Amygdala (tissue), 56 donors: ENCODE data around the gene DIP2B.
A peak's percentile ranks its signal among the peaks of the same experiment; 100 is the strongest.

Source experiments
- DNase-seq, 56 donors: peaks; one replicate each; lab custom pipeline; 2025; lab: John Stamatoyannopoulos, UW

The DIP2B gene

DNA sequence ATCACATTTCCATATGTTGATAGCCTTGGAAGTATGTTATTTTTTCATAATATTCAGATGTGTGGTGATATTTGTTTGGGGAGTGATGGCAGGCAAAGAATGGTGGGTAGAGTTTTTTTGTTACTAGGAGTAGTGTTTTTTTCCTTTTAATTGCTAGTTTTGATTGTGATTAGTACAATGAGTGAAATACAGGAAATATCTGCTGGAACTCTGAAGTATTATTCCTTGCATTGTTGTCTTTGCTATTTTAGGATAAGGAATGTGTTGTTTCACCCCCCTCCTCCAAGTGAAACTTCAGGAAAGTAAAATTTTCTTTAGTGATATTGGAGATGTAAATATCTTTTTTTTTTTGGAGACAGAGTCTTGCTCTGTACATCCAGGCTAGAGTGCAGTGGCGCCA is 105.4 kb downstream of the DIP2B start:
- no peak for DNase-seq

DNA sequence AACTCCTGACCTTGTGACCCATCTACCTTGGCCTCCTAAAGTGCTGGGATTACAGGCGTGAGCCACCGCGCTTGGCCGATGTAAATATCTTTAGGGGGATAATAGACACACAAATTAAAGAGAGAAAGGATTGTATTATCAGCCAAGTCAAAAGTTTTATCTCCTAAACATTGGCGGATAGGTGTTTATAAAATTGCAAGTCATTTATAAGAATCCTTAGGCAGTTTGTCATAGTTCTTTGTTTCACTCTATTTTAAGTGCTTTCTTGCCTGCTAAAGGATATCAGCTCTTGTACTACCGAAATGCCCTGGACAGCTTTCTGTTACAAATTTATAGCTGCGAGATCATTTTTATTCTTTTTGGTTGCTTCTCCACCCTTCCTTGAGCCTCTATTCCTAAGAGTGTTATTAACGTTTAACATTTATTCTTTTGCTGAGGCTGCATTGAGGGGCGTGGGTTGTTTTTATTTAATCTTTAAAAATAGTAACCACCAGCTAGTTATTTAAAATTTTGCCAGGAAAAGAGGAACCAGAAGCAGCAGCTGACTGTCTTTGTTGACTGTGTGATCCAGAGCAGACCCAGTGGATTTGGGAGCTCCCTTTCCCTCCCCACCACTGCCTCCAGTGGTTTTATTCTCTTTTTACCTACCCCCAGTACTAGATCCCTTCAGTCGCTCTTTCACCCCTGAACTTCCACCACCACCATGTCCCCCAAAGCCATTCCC is 106.4 kb downstream of the DIP2B start:
- no peak for DNase-seq

DNA sequence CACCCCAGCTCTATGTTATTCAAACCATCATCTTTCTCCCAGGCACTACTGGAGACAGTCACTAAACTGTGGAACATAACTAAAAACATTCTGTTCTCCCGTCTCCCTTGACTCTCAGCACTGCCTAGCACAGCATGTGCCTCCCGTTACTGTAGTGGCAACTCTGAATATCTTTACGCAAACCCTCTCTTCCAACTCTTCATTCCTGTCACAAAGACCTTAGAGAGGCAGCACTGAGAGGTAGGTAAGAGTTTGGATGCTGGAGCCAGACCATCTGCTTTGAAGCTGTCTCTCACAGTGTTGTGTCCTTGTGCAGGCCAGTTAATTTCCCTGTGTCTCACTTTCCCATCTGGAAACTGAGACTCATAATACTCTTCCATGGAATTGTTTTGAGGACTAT is 108.1 kb downstream of the DIP2B start:
- DNase-seq: no peak

DNA sequence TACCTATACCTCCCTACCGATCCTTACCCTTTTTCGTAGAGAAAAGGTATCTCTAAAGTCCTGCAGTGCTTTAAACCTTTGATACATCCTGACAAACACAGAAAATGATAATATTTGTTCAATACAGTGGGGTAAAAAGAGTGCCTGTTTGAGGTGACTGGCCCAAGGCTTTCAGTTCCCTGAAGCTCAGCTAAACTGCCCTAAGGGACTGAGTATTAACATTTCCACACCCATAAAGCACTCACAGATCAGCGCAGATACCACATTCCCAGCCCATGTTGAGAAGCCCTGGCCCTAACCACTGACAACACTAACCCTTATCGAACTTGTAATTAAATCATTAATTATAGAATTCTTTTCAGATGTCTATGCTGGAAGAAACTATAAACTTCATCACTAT is 108.7 kb downstream of the DIP2B start:
- DNase-seq: no peak

DNA sequence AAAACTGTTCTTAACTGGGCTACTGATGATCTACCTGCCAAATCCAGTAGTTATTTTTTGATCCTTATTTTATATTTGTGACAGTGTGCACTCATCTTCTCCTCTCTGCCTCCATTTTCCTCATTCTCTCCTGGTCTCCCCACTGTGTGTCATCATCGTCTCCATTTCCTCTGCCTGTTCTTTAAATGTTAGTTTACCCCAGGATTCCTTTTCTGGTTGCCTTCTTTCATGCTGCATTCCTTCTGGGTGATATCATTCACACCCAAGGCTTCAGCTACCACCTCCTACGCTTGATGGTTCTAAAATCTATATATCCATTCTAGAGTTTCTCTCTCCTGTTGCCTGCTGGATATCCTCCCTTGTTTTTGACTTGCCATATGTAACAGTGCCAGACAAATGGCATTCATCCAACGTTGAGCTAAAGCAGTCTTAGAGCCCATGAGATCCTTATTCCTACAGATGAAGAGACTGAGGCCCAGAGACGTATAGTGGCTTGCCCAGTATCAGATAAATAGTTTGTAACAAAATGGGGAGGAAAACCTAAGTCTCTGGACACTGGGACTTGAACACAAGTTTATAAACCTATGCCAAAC is 109.5 kb downstream of the DIP2B start:
- peak in 2 of 56 donors; percentile 18 to 19 for DNase-seq

DNA sequence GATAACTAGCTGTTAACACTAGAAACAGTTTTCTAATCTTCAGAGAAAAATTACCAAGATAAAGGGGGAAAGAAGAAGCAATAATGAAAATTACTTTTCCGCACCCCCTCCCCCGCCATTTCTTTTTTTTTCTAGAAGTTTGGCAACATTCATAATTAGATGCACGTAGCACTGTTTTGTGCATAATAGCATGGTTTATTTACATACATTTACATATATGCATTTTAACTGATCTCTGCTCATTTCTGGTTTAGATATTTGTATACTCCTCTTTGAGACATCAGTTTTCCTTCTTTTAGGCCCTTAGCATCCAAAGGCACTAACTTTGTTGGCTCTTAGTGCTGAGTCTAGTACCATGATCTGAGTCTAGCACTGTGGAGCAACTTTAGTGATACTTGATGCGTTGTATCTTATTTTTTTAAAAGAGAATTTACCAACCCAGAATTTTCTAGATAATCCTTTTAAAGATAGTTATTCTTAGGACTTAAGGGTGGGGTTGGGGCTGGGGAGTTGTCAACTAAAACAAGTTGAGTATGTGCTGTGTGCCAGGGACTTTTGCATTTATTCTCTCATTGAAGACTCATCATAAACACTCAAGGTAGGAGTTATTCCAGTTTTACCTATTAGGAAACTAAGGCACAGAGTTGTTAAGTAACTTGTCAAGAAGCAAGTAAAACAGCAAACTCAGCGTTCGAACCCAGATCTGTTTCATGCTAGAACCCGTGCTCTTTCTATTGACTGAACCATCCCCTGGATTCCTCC is 110.5 kb downstream of the DIP2B start:
- no peak for DNase-seq

DNA sequence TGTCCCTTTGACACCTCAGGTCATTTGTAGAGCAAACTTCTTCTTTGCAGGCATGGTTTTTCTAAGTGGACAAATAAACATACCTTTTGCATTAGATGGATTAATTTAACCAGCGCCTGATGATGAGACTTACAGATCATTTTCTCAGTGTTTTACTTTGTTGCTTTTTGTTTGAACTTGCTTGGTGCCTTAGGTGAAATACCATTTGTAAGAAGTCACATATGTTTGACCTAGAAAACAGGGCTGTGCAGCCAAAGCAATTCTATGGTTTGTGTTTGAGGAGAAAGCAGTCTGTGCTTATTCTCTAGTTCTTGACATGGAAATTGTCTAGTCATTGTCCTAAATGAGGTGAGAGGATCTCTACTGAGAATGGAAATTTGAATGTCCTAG is 111.1 kb downstream of the DIP2B start:
- no peak for DNase-seq

DNA sequence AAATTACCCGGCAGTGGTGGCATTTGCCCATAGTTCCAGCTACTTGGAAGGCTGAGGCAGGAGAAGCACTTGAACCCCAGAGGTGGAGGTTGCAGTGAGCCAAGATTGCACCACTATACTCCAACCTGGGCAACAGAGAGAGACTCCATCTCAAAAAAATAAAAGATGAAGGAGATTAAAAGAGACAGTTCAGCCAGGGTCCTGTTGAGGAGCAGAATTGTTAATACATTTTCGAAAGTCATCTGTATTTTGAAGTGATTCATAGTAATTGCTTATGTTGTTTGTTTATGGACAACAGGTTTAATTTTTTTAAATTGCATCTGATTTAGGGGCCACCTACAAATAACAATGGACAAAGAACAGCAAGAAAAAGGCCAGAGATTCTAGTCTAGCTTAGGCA is 112.9 kb downstream of the DIP2B start:
- DNase-seq: no peak

DNA sequence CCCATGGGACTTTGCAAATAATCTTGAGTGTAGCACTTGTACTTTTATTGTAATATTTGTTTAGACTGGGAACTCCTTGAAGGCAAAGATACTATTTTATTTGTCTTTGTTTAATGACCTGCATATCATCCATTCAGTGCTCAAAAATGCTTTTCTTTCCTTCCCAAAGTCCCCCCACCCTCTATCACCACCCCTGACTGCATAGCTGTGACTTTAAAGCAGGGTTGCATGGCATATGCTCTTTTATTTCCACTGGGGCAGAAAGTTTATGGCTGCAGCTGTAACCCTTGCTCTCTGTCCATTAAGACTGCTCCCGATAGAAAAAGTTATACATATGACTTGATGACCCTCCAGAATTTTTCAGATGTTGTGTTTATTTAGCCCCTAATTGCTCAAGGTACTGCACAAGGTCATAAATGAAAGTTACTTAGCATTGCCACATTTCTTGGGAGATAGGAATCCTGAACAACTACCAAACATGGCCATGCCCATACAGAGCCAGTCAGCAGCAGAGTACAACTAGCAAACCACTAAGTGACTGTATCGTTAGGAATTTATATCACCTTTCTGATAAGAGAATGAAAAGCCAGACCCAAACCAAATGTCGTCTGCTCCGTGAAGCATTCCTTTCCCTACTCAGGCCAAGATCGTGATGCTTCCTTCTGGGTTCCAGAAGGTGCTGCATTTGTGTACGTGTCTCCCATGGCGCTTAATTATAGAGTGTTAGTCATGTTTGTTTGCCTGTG is 114.3 kb downstream of the DIP2B start:
- no peak for DNase-seq

DNA sequence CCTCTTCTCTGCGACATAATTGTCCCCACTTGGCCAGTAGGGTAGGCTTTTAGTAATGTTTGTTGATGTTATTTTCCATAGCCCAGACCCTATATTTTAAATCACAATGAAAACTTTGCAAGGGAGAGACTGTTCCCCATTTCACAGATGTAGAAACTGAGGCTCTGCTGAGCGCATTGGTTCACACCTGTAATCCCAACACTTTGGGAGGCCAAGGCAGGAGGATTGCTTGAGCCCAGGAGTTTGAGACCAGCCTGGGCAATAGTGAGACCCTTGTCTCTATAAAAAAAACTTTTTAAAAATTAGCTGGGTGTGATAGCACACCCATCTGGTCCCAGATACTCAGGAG is 114.8 kb downstream of the DIP2B start:
- DNase-seq: no peak

DNA sequence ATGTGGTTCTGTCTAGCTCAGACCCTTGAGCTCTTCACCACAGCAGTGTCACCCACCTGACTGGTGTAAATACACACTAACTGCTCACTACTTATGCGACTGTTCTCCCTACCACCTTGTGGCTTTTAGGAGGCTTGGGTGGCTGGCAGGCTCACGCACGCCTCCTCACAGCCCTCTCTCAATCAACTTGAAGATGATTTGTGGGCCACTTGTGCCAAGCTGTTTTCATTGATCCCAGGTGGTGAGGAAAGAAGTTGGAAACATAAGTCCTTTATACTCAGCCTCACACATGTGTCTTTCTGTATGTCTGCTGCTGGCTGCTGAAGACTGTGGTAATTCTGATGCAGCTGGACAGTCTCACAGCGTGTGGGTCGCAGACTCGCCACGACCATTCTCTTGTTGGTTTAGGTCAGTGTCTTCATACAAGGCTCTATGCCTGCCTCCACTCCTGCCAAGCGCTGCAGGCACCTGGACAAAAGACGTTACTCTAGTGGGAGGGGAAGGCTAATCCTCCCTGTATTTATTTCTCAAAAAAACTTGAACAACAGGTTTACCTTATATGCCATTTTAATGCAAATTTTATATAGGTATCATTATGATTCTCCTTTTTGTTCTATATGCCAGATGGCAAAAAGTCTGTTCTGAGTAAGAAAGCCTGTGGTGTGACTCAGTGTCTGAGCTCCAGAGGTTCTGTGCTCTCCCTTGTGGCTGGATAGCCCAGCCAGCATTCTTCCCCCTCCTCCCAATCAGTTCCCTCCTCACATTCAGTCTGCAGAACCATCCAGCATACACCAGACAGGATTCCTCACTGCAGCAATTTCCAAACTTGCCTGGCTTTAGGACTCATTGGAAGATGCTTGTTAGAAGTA is 115.6 kb downstream of the DIP2B start:
- peak in 3 of 56 donors; percentile 14 to 21 (median 20) for DNase-seq

DNA sequence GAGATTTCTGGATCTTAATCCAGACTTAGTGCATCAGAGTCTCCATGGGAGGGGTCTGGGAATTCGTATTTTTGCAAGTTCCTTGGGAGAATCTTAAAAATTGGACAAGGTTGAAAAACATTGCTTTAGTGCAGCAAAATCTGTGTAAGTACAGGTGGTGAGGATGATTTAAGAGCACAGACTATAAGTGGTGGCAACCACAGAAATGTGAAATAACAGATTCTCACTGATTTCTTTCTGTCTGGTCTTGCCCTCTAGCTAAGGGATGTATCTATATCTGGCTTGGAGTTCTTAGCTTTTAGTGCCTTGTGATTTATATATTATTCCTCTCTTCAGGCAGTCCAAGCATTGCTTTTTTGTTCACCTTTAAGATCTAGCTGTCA is 116.2 kb downstream of the DIP2B start:
- DNase-seq: no peak

DNA sequence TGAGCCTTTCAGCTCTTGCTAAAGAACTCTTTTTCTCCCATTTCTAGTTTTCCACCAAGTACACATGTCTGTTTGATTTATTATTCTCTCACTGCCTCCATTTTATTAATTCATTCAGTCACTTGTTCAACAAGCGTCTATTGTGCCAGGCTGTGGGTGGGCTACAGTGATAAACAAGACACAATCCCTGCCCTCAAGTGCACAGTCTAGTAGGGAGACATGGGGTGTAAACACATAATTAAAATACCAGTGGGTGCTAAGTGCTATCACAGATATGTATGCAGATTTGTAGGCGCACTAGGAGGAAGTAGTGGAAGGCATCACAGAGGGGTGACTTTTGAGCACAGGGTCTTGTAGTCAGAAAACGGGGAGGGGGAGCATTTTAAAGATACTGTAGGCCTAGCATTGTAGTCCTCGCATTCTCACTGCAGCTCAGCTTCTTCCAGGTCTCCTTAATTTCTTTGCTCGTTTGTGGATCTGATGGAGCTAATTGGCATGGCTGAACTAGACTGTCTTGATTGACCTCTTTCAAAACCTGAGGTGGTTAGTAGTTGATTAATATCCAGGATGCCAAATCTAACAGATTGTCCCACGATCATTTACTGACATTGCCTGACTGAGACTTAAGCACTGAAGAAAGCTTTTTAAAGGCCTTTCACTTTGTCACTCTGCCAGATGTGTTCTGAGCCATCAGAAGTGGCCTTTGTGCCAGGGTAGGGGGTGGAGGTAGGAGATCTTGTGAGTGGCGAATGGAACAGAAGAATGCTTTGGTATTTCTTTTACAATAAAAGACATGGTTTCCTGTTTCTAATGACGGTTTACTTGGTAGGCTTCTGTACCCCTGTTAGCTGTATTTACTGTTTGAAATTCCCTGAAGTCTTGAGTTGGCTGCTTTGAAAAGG is 116.9 kb downstream of the DIP2B start:
- peak in 8 of 56 donors; percentile 12 to 39 (median 20) for DNase-seq

DNA sequence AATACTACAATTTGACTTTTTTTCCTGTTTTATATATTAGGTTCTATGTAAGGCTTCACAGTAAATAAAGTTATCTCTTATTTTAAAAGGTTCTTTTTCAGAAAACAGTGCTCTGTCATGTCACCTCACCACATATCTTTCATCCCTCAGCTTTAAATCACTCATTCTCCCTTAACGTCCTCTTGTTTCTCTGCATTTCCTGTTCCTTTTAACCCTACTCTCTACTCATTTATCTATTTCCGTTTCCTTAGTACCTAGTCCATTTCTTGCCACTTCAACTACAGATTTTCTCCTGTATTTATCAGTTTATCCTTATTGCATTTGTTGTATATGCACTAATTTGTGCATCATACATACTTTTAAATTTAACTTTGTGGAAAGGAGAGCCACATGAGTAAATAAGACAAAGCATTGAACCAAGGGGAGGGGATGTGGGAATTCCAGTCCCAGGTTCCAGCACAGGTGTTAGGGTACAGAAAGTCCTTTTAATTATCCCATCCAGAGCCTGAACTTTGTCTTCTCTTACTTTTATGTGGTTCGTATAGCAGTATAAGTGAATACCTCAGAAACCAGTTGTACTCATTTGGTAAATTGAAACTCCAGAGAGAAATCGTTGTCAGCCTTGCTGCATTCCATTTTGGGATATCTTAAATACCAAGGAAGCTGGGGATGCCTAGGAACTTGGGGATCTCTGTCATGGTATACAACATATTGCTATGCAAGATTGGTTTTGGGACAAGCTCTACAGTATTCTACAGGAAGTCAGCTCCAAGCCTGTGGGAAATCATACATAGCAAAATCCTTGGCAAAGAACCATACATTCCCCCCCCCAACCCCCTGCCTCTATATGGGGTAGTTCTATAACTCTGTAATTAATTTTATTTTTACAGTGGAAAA is 120.5 kb downstream of the DIP2B start:
- DNase-seq: no peak

DNA sequence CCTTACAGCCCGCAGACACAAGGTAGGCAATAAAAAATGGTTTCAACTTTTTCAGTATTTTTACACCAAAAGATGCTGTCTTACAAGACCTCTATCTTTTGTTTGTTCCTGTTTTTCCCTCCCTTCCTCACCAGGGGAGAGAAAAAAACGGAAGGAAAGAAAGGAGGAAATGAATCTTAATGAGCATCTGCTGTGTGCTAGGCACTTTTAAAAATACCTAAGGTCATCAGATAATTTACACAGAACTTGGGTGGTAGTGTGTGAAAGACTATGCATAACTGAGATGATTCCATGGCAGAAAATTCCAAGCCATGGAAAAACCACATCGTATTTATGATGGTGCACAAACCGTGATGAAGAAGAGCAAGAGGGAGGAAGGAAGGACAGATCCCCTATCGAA is 121.2 kb downstream of the DIP2B start:
- no peak for DNase-seq

DNA sequence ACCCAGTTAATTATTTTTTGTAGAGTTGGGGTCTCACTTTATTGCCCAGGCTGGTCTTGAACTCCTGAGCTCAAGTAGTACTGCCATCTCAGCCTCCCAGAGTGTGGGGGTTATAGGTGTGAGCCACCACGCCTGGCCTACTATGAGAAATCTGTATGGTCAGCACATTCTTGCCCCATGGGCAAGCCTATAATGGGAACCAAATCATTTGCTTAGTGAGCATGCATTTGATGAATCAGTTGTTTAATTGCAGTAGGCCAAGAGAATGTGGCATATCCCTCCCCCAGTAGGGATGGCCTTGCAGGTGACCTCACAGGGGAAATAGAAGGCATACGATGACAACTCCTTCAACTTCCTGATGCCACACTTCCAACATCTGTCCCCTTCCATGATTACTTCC is 122.7 kb downstream of the DIP2B start:
- DNase-seq: no peak

DNA sequence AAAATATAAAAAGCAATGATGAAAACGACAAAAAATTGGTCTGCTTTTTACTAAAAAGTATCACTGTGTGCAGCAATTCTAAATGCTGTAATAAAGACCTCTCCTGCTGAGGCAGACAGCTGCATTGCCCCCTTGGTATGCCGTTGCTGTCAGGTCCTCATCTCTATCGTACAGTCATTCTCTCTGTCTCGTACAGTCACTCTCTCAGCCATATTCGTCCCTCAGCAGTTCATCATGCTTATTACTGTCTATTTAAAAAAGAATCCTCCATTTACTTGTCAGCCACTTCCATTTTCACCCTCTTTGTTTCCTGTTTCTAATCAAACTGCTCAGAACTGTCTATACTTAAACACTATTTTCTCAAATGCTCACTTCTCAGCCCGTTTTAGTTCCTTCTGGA is 123.6 kb downstream of the DIP2B start:
- no peak for DNase-seq

DNA sequence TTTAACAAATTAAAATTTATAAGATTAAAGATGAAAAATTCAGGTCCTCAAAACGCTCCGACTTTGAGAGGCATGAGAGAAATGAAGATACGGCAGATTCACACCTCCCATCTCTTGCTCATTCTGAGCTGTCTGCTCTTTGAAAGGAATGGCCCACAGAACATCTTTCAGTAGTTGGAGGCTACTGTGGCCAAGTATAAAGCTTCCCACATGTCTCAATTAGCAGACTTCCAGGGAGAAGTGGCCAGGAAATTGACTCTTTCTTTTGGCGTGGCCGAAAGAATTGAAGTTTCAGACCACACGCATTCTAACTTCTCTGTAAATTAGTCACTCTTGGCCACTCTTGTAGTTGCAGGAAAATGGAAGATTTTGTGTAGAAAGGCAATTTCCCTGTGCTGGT is 129.2 kb downstream of the DIP2B start:
- no peak for DNase-seq
